Measurements from ENCODE around the gene POLR1E. TPM values are rescaled to one million over a fixed set of nuclear protein-coding genes. Genes with fewer than 3 reads are reported as not detected.
"Not testable (repeated sequence)": the region's sequence is repeated elsewhere in the genome, so short reads cannot be mapped to it uniquely, and the experiment has no call there.

Gene POLR1E
- total RNA-seq, 1 donor from 2014 or later: 46.0 TPM

- DNase-seq: peak; percentile 100
Observed at GRCh38 chr9:37465249-37466036, 20.3 kb upstream of the POLR1E start, which contains the start of gene ZBTB5. ZBTB5 (minus strand) TSS chr9:37465450; CDS start chr9:37442551, 22,899 bp downstream.

GRCh38 chr9:37466037-37466709 lies 19.6 kb upstream of the POLR1E start:
- peak; percentile 45 for DNase-seq

GRCh38 chr9:37467530-37467929 lies 18.2 kb upstream of the POLR1E start:
- DNase-seq: not testable (repeated sequence)

GRCh38 chr9:37468620-37469019 lies 17.1 kb upstream of the POLR1E start:
- no peak for DNase-seq

- DNase-seq: no peak
Observed at GRCh38 chr9:37471942-37472684, 13.6 kb upstream of the POLR1E start.

- not testable (repeated sequence) for DNase-seq
Observed at GRCh38 chr9:37473982-37474381, 11.8 kb upstream of the POLR1E start.

- no peak for DNase-seq
Observed at GRCh38 chr9:37474438-37474837, 11.3 kb upstream of the POLR1E start.

- no peak for DNase-seq
Observed at GRCh38 chr9:37476930-37477329, 8.8 kb upstream of the POLR1E start.

- not testable (repeated sequence) for DNase-seq
Observed at GRCh38 chr9:37477443-37477842, 8.3 kb upstream of the POLR1E start.

GRCh38 chr9:37477987-37478619 lies 7.6 kb upstream of the POLR1E start:
- not testable (repeated sequence) for DNase-seq

- no peak for DNase-seq
Observed at GRCh38 chr9:37480759-37481158, 5.0 kb upstream of the POLR1E start.

- no peak for DNase-seq
Observed at GRCh38 chr9:37486256-37486615, 488 bp downstream of the POLR1E start.

GRCh38 chr9:37486616-37487548 lies 1.1 kb downstream of the POLR1E start:
- DNase-seq: peak; percentile 19

GRCh38 chr9:37491939-37492338 lies 6.2 kb downstream of the POLR1E start:
- DNase-seq: no peak

GRCh38 chr9:37495571-37495970 lies 9.8 kb downstream of the POLR1E start:
- DNase-seq: no peak

- DNase-seq: no peak
Observed at GRCh38 chr9:37496020-37496419, 10.3 kb downstream of the POLR1E start.

- no peak for DNase-seq
Observed at GRCh38 chr9:37497320-37497719, 11.6 kb downstream of the POLR1E start.

GRCh38 chr9:37498457-37498856 lies 12.7 kb downstream of the POLR1E start:
- DNase-seq: no peak

GRCh38 chr9:37499297-37499696 lies 13.5 kb downstream of the POLR1E start:
- no peak for DNase-seq

GRCh38 chr9:37501957-37502596 lies 16.3 kb downstream of the POLR1E start:
- DNase-seq: no peak

GRCh38 chr9:37503736-37504135 lies 18.0 kb downstream of the POLR1E start:
- no peak for DNase-seq
